IMR-90 (cell line): Measurements from ENCODE around the gene SYTL3. TPM values are rescaled to one million over a fixed set of nuclear protein-coding genes. Genes with fewer than 3 reads are reported as not detected.

ENCODE experiments used
- ATAC-seq: fragments of 200-7000 bp; cut with Tn5 transposase; 2 replicates; pipeline ENCODE4 v1.9.1; 2020; ENCODE audit warnings: low read depth, mild to moderate bottlenecking, moderate library complexity
- BruUV-seq: library from RNA; stranded (reverse); fragments of 400-500 nt; replicated peaks from 2 replicates; lab custom pipeline; 2021; lab: Mats Ljungman, UMichigan
- CTCF ChIA-PET: fragments of 300-600 bp; formaldehyde crosslinking; extraction: SDS; loops from one replicate; lab custom pipeline; 2021; ENCODE audit warnings: antibody characterized with exemption; lab: Yijun Ruan, JAX
- POLR2A ChIA-PET: fragments of 300-600 bp; sonication (Branson Sonifier 250); formaldehyde crosslinking; loops from one replicate; lab custom pipeline; 2022; ENCODE audit warnings: antibody characterized with exemption; ENCODE audit not compliant: unreplicated experiment; lab: Charles Lee
- DNase-seq: peaks from one replicate; pipeline ENCODE4 v3.0.0; 2013
- H2AFZ ChIP-seq: replicated peaks from 2 replicates; pipeline ENCODE3; 2013; ENCODE audit warnings: low read length, mild to moderate bottlenecking; ENCODE audit not compliant: poor library complexity
- H2AK5ac ChIP-seq: 2 replicates; pipeline ENCODE4 v1.6.1; 2013; ENCODE audit warnings: low read depth, low read length, inconsistent platforms
- H2AK9ac ChIP-seq: replicated peaks from 2 replicates; pipeline ENCODE3; 2013; ENCODE audit warnings: mild to moderate bottlenecking, low read depth, low read length, moderate library complexity; ENCODE audit not compliant: poor library complexity
- H2BK120ac ChIP-seq: 2 replicates; pipeline ENCODE4 v1.6.1; 2013; ENCODE audit warnings: low read depth, low read length, inconsistent platforms
- H2BK15ac ChIP-seq: 3 replicates; pipeline ENCODE4 v1.6.1; 2013; ENCODE audit warnings: low read depth, low read length, inconsistent platforms
- H2BK20ac ChIP-seq: 2 replicates; pipeline ENCODE4 v1.6.1; 2013; ENCODE audit warnings: low read depth, mild to moderate bottlenecking, inconsistent platforms, low read length, moderate library complexity
- H2BK5ac ChIP-seq: 2 replicates; pipeline ENCODE4 v1.6.1; 2013; ENCODE audit warnings: mild to moderate bottlenecking, low read depth, low read length, inconsistent platforms; ENCODE audit not compliant: poor library complexity, severe bottlenecking
- H3K14ac ChIP-seq: replicated peaks from 2 replicates; pipeline ENCODE4 v1.6.1; 2013; ENCODE audit warnings: low read depth, low read length, inconsistent platforms
- H3K18ac ChIP-seq: 2 replicates; pipeline ENCODE4 v1.6.1; 2013; ENCODE audit warnings: low read depth, low read length, control low read depth
- H3K23ac ChIP-seq: 2 replicates; pipeline ENCODE4 v1.6.1; 2013; ENCODE audit warnings: low read depth, low read length, inconsistent platforms
- H3K27ac ChIP-seq: 2 replicates; pipeline ENCODE4 v1.5.1; 2013; ENCODE audit warnings: mild to moderate bottlenecking, control low read depth, low read length; ENCODE audit not compliant: insufficient read depth
- H3K27me3 ChIP-seq: 2 replicates; pipeline ENCODE4 v1.6.1; 2013; ENCODE audit warnings: low read length; ENCODE audit not compliant: control insufficient read depth, insufficient read depth
- H3K36me3 ChIP-seq: 2 replicates; pipeline ENCODE4 v1.6.1; 2013; ENCODE audit warnings: low read length, mixed read lengths; ENCODE audit not compliant: control insufficient read depth, insufficient read depth
- H3K4ac ChIP-seq: 2 replicates; pipeline ENCODE4 v1.6.1; 2013; ENCODE audit warnings: low read depth, low read length, inconsistent platforms
- H3K4me1 ChIP-seq: 2 replicates; pipeline ENCODE4 v1.6.1; 2013; ENCODE audit warnings: low read length, mixed read lengths; ENCODE audit not compliant: control insufficient read depth, insufficient read depth
- H3K4me2 ChIP-seq: 2 replicates; pipeline ENCODE4 v1.6.1; 2013; ENCODE audit warnings: low read depth, mild to moderate bottlenecking, control low read depth, low read length, moderate library complexity
- H3K4me3 ChIP-seq: 2 replicates; pipeline ENCODE4 v1.5.1; 2013; ENCODE audit warnings: low read depth, mild to moderate bottlenecking, control low read depth, low read length, moderate library complexity; ENCODE audit not compliant: insufficient read depth
- H3K56ac ChIP-seq: 2 replicates; pipeline ENCODE4 v1.6.1; 2013; ENCODE audit warnings: low read length, inconsistent platforms; ENCODE audit not compliant: insufficient read depth; ENCODE audit errors: extremely low read depth
- H3K79me1 ChIP-seq, 2 experiments: 2 replicates each; pipeline ENCODE4 v1.6.1; 2013; ENCODE audit warnings: low read length in 2 of 2, inconsistent platforms in 1 of 2, low read depth in 1 of 2
- H3K9ac ChIP-seq: 2 replicates; pipeline ENCODE4 v1.6.1; 2013; ENCODE audit warnings: low read depth, low read length, control low read depth
- H3K9me1 ChIP-seq: 2 replicates; pipeline ENCODE4 v1.6.1; 2013; ENCODE audit warnings: low read length, inconsistent platforms; ENCODE audit not compliant: insufficient read depth
- H3K9me3 ChIP-seq: 2 replicates; pipeline ENCODE4 v1.6.1; 2013; ENCODE audit warnings: low read length; ENCODE audit not compliant: control insufficient read depth, insufficient read depth
- H4K20me1 ChIP-seq: 2 replicates; pipeline ENCODE4 v1.6.1; 2013; ENCODE audit warnings: low read length, inconsistent platforms; ENCODE audit not compliant: insufficient read depth
- H4K5ac ChIP-seq: 2 replicates; pipeline ENCODE4 v1.6.1; 2013; ENCODE audit warnings: mild to moderate bottlenecking, low read depth, low read length, control low read depth
- H4K8ac ChIP-seq, 2 experiments: 2 replicates each; pipeline ENCODE4 v1.6.1; 2013; ENCODE audit warnings: low read depth in 2 of 2, low read length in 2 of 2, control low read depth in 1 of 2, inconsistent platforms in 1 of 2
- H4K91ac ChIP-seq: 2 replicates; pipeline ENCODE4 v1.6.1; 2013; ENCODE audit warnings: low read depth, low read length, inconsistent platforms; ENCODE audit not compliant: insufficient read depth
- BHLHE40 ChIP-seq: fragments of 150-350 bp; IDR thresholded peaks from 2 replicates; pipeline ENCODE4 v1.6.1; 2016; ENCODE audit warnings: mild to moderate bottlenecking, low read depth, low read length
- CEBPB ChIP-seq: IDR thresholded peaks from 2 replicates; pipeline ENCODE4 v1.6.1; 2012; ENCODE audit warnings: low read depth, low read length, improper control_type of control experiment
- CHD1 ChIP-seq: IDR thresholded peaks from 2 replicates; pipeline ENCODE4 v1.6.1; 2012; ENCODE audit warnings: low read depth, low read length, improper control_type of control experiment
- FOS ChIP-seq: fragments of 150-350 bp; IDR thresholded peaks from 2 replicates; pipeline ENCODE4 v1.6.1; 2016; ENCODE audit warnings: low read depth, low read length
- MAFK ChIP-seq: IDR thresholded peaks from 2 replicates; pipeline ENCODE4 v1.6.1; 2012; ENCODE audit warnings: low read depth, low read length, improper control_type of control experiment
- MAZ ChIP-seq: IDR thresholded peaks from 2 replicates; pipeline ENCODE4 v1.6.1; 2012; ENCODE audit warnings: low read depth, mild to moderate bottlenecking, low read length, improper control_type of control experiment, moderate library complexity, borderline replicate concordance
- NFE2L2 ChIP-seq: fragments of 150-350 bp; IDR thresholded peaks from 2 replicates; pipeline ENCODE4 v1.6.1; 2016; ENCODE audit warnings: low read depth, mild to moderate bottlenecking, low read length
- RAD21 ChIP-seq: IDR thresholded peaks from 2 replicates; pipeline ENCODE4 v1.6.1; 2012; ENCODE audit warnings: low read length, improper control_type of control experiment
- RCOR1 ChIP-seq: IDR thresholded peaks from 2 replicates; pipeline ENCODE4 v1.6.1; 2012; ENCODE audit warnings: mild to moderate bottlenecking, low read length, improper control_type of control experiment; ENCODE audit not compliant: insufficient replicate concordance
- RFX5 ChIP-seq: IDR thresholded peaks from 2 replicates; pipeline ENCODE4 v1.8.0; 2012; ENCODE audit warnings: low read depth, mild to moderate bottlenecking, low read length, moderate library complexity
- SMC3 ChIP-seq: fragments of 150-350 bp; IDR thresholded peaks from 2 replicates; pipeline ENCODE4 v1.6.1; 2016; ENCODE audit warnings: low read depth, mild to moderate bottlenecking, antibody characterized with exemption, low read length, moderate library complexity
- USF2 ChIP-seq: fragments of 150-350 bp; IDR thresholded peaks from 2 replicates; pipeline ENCODE4 v1.6.1; 2017; ENCODE audit warnings: mild to moderate bottlenecking, antibody characterized with exemption, low read length, low read depth
- WGBS, 2 experiments: methylation state at CpG; one replicate each; pipeline versions ENCODE4 v1.1.5 to v1.1.7; 2013; ENCODE audit warnings: missing lambda C conversion rate in 2 of 2; ENCODE audit not compliant: insufficient read length in 1 of 2; ENCODE audit errors: extremely low coverage in 2 of 2; 5-methylcytosine and 5-hydroxymethylcytosine counted together
- dilution Hi-C: fragments of 300-500 bp; cut with HindIII; formaldehyde crosslinking; loops from one replicate; pipeline ENCODE4 v1.14.3; 2018; ENCODE audit warnings: low sequenced_read_pairs; ENCODE audit not compliant: unreplicated experiment
- in situ Hi-C: fragments of 300-500 bp; cut with MboI; formaldehyde crosslinking; loops from 3 replicates; pipeline ENCODE4 v1.14.3; 2019; ENCODE audit warnings: low sequenced_read_pairs, inconsistent platforms, mixed read lengths
- intact Hi-C: fragments of 100-400 bp; cut with micrococcal nuclease; formaldehyde crosslinking; loops from 2 replicates; pipeline ENCODE4 v1.10.0; 2022
- polyA plus RNA-seq, 3 experiments: library from polyadenylated mRNA; depleted of rRNA; stranded (reverse); fragments of >200 nt; gene quantifications; 2 replicates each; pipeline ENCODE4 v1.2.3, GENCODE V29; 2012; ENCODE audit warnings: low replicate concordance in 1 of 3
- total RNA-seq: library from RNA; depleted of rRNA; stranded (reverse); fragments of >200 nt; gene quantifications from 2 replicates; pipeline ENCODE4 v1.2.3, GENCODE V29; 2012
- TF ChIP-seq, protein P1 (sequence below): fragments of 150-350 bp; IDR thresholded peaks from 2 replicates; pipeline ENCODE4 v1.6.1; 2016; ENCODE audit warnings: low read depth, mild to moderate bottlenecking, low read length, moderate library complexity, borderline replicate concordance
- TF ChIP-seq, protein P2 (sequence below): conservative IDR thresholded peaks from 2 replicates; pipeline ENCODE4 v1.5.1; 2012; ENCODE audit warnings: mild to moderate bottlenecking, low read depth, low read length, improper control_type of control experiment

The SYTL3 gene
- total and polyA plus RNA-seq, 2 of the 4 experiments (the other 2 are of a cell fraction) = 2.9 to 4.3 TPM

DNA sequence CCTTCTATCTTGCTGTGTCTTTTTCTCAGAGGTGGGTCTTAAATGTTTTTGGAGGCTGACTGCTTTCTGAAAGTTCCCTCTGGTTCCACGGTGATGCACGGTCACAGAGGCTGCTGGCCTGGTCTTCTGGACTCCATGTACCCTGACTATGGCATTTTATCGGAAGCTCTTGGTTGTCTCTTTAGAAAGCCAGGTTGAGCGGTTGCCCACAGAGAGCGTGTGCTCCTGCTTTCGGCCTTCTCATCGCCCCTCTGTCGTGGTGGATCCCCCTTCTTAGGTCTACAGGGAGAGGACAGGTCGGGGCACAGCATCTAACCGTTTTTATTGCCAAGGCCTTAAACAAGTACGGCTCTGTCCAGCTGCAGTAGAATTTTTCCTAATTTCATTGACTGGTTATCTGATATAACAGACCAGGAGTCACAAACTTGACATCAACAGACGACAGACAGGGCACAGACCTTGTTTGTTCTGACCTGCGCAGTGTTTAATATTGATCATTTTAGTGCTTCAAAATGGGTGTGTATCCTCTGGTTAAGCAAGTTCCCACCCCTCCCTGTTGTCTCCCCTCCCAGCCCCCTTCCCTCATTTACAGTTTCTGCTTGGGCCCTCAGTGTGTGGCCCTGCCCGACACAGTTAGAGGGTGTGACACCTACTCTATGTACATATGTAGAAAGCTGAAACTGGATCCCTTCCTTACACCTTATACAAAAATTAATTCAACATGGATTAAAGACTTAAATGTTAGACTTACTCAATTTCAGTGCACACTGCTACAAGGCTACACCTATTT, 24.7 kb downstream of the SYTL3 start:
- H3K18ac ChIP-seq = no peak overlapping the region
- H3K36me3 ChIP-seq = no peaks in the 10 kb centered on the region
- no peak overlapping the region for H4K5ac ChIP-seq
- no peak overlapping the region for H3K56ac ChIP-seq
- no peak overlapping the region for H3K4ac ChIP-seq
- H3K27me3 ChIP-seq = no peaks in the 10 kb centered on the region
- in situ Hi-C loops = no loop called here
- H4K20me1 ChIP-seq = no peaks in the 10 kb centered on the region
- H2AK9ac ChIP-seq = no peak overlapping the region
- intact Hi-C loops = no loop called here
- no peak overlapping the region for H4K8ac ChIP-seq
- ATAC-seq (no peak), DNase-seq (no peak)
- dilution Hi-C loops = no loop called here
- no peak overlapping the region for H2AFZ ChIP-seq
- BruUV-seq = no TSS peak
- H4K91ac ChIP-seq = no peak overlapping the region
- no peak overlapping the region for H3K27ac ChIP-seq
- H3K79me1 ChIP-seq = no peaks in the 10 kb centered on the region
- H3K9ac ChIP-seq = no peak overlapping the region
- H3K4me2 ChIP-seq = no peak overlapping the region
- no peak overlapping the region for H3K23ac ChIP-seq
- no peak overlapping the region for H2BK5ac ChIP-seq
- H3K9me3 ChIP-seq = no peaks in the 10 kb centered on the region
- no peak overlapping the region for H2BK15ac ChIP-seq
- H3K4me3 ChIP-seq = no peak overlapping the region
- WGBS, 2 experiments = 96% methylated on average over 8 of the region's 14 CpGs; no CpG with 5 or more reads in 1 of the 2 experiments
- ChIA-PET CTCF (interaction anchor here (0.7 to 1.0 kb wide), 2 partner anchors 23 to 30 kb away, joined by 3 to 6 read pairs; no protein-coding TSS in a partner anchor), POLR2A (interaction anchor here (0.5 kb wide), 1 partner anchor 17 kb away, joined by 12 read pairs; no protein-coding TSS in a partner anchor)
- H3K14ac ChIP-seq = no peak overlapping the region
- H2BK20ac ChIP-seq = no peak overlapping the region
- no peaks in the 10 kb centered on the region for H3K4me1 ChIP-seq
- H2AK5ac ChIP-seq = no peak overlapping the region
- H3K9me1 ChIP-seq = no peaks in the 10 kb centered on the region
- no peak overlapping the region for H2BK120ac ChIP-seq
- TF ChIP-seq USF2 (no peak), MAZ (no peak), NFE2L2 (no peak), CHD1 (no peak), RCOR1 (no peak), CEBPB (no peak), MAFK (no peak), RAD21 (no peak), SMC3 (no peak), RFX5 (no peak), BHLHE40 (no peak), FOS (no peak)
- TF ChIP-seq, protein P1, sequence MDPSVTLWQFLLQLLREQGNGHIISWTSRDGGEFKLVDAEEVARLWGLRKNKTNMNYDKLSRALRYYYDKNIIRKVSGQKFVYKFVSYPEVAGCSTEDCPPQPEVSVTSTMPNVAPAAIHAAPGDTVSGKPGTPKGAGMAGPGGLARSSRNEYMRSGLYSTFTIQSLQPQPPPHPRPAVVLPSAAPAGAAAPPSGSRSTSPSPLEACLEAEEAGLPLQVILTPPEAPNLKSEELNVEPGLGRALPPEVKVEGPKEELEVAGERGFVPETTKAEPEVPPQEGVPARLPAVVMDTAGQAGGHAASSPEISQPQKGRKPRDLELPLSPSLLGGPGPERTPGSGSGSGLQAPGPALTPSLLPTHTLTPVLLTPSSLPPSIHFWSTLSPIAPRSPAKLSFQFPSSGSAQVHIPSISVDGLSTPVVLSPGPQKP = no peak
- TF ChIP-seq, protein P2, sequence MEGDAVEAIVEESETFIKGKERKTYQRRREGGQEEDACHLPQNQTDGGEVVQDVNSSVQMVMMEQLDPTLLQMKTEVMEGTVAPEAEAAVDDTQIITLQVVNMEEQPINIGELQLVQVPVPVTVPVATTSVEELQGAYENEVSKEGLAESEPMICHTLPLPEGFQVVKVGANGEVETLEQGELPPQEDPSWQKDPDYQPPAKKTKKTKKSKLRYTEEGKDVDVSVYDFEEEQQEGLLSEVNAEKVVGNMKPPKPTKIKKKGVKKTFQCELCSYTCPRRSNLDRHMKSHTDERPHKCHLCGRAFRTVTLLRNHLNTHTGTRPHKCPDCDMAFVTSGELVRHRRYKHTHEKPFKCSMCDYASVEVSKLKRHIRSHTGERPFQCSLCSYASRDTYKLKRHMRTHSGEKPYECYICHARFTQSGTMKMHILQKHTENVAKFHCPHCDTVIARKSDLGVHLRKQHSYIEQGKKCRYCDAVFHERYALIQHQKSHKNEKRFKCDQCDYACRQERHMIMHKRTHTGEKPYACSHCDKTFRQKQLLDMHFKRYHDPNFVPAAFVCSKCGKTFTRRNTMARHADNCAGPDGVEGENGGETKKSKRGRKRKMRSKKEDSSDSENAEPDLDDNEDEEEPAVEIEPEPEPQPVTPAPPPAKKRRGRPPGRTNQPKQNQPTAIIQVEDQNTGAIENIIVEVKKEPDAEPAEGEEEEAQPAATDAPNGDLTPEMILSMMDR = no peak
